DOHH2 (cell line): ENCODE results near the gene SLC16A10.
A peak's percentile ranks its signal among the peaks of the same experiment; 100 is the strongest.

Experiments
- H3F3A ChIP-seq: fragments of 200-600 bp; sonication (generic), shearing (Covaris generic); 2 replicates; pipeline ENCODE4 v1.6.0; 2016; ENCODE audit warnings: antibody characterized with exemption, mild to moderate bottlenecking; ENCODE audit not compliant: control insufficient read depth, insufficient read depth
- H3K27ac ChIP-seq: fragments of 200-600 bp; sonication (generic); 2 replicates; pipeline ENCODE4 v1.5.1; 2014; ENCODE audit warnings: low read depth, mild to moderate bottlenecking, low read length, moderate library complexity
- H3K27me3 ChIP-seq: fragments of 200-600 bp; sonication (generic); 2 replicates; pipeline ENCODE4 v1.6.1; 2014; ENCODE audit warnings: mild to moderate bottlenecking, low read length, mixed read lengths; ENCODE audit not compliant: control insufficient read depth
- H3K36me3 ChIP-seq: fragments of 200-600 bp; sonication (generic); 2 replicates; pipeline ENCODE4 v1.6.1; 2014; ENCODE audit warnings: mild to moderate bottlenecking, low read length, moderate library complexity, mixed read lengths; ENCODE audit not compliant: control insufficient read depth
- H3K4me1 ChIP-seq: fragments of 200-600 bp; sonication (generic); 2 replicates; pipeline ENCODE4 v1.6.1; 2014; ENCODE audit warnings: mild to moderate bottlenecking, low read length, mixed read lengths; ENCODE audit not compliant: control insufficient read depth
- H3K4me2 ChIP-seq: fragments of 200-600 bp; sonication (generic); 2 replicates; pipeline ENCODE4 v1.6.0; 2014; ENCODE audit warnings: mild to moderate bottlenecking, low read length, moderate library complexity
- H3K4me3 ChIP-seq: fragments of 200-600 bp; sonication (generic); 2 replicates; pipeline ENCODE4 v1.5.1; 2014; ENCODE audit warnings: mild to moderate bottlenecking, low read length, mixed read lengths
- H3K79me2 ChIP-seq: fragments of 200-600 bp; sonication (generic); 2 replicates; pipeline ENCODE4 v1.6.1; 2014; ENCODE audit warnings: mild to moderate bottlenecking, low read length, mixed read lengths; ENCODE audit not compliant: control insufficient read depth
- H3K9me2 ChIP-seq: fragments of 200-600 bp; sonication (generic); replicated peaks from 2 replicates; pipeline ENCODE4 v1.6.1; 2014; ENCODE audit warnings: mild to moderate bottlenecking, low read length, mixed read lengths; ENCODE audit not compliant: control insufficient read depth
- H3K9me3 ChIP-seq: fragments of 200-600 bp; sonication (generic); 2 replicates; pipeline ENCODE4 v1.6.1; 2014; ENCODE audit warnings: antibody characterized with exemption, low read length, mixed read lengths; ENCODE audit not compliant: control insufficient read depth, insufficient read depth
- H4K20me1 ChIP-seq: fragments of 200-600 bp; sonication (generic); 2 replicates; pipeline ENCODE4 v1.6.0; 2014; ENCODE audit warnings: low read depth, mild to moderate bottlenecking, antibody characterized with exemption, low read length, moderate library complexity; ENCODE audit not compliant: control insufficient read depth, insufficient read depth
- CTCF ChIP-seq: fragments of 200-600 bp; sonication (generic); IDR thresholded peaks from one replicate; pipeline ENCODE4 v1.5.1; 2014; ENCODE audit warnings: antibody characterized with exemption, mild to moderate bottlenecking, low read depth, low read length; ENCODE audit not compliant: poor library complexity, severe bottlenecking
- EZH2phosphoT487 ChIP-seq: fragments of 200-600 bp; sonication (generic); IDR thresholded peaks from 2 replicates; pipeline ENCODE4 v1.6.1; 2017; ENCODE audit warnings: borderline replicate concordance, mild to moderate bottlenecking, antibody characterized with exemption, low read length, moderate library complexity, mixed read lengths

Gene SLC16A10

GRCh38 chr6:111087106-111087835 lies at the start of gene SLC16A10:
TSS of gene SLC16A10 (plus strand) at chr6:111087503. CDS start at chr6:111087753, 250 bp downstream.
- H3K4me3 ChIP-seq: peak within 1 kb of the TSS; percentile 75
- H3K9me3 ChIP-seq: no peaks in the 10 kb centered on the region
- H4K20me1 ChIP-seq: no peaks in the 10 kb centered on the region
- no peaks in the 10 kb centered on the region for H3F3A ChIP-seq
- TF ChIP-seq EZH2phosphoT487 (no peak), CTCF (no peak)
- H3K4me2 ChIP-seq: peak within 1 kb of the TSS; percentile 94
- H3K36me3 ChIP-seq: no peaks in the 10 kb centered on the region
- peaks cover 40% of the 10 kb centered on the region for H3K27me3 ChIP-seq
- no peak within 1 kb of the TSS for H3K27ac ChIP-seq
- H3K79me2 ChIP-seq: no peaks in the 10 kb centered on the region
- peaks cover 19% of the 10 kb centered on the region for H3K4me1 ChIP-seq
- H3K9me2 ChIP-seq: no peaks in the 10 kb centered on the region

- Histone ChIP-seq H3K27me3 (no peaks in the 10 kb centered on the region), H3K4me3 (no peak overlapping the region), H3K4me1 (no peaks in the 10 kb centered on the region), H3K27ac (no peak overlapping the region), H3K9me2 (no peaks in the 10 kb centered on the region), H3K36me3 (no peaks in the 10 kb centered on the region), H3K9me3 (no peaks in the 10 kb centered on the region), H3F3A (no peaks in the 10 kb centered on the region), H3K79me2 (no peaks in the 10 kb centered on the region), H4K20me1 (no peaks in the 10 kb centered on the region), H3K4me2 (no peak overlapping the region)
- no peak for TF ChIP-seq EZH2phosphoT487
Measured at GRCh38 chr6:111038534-111039252, 48.6 kb upstream of the SLC16A10 start.

GRCh38 chr6:111041917-111042316 lies 45.4 kb upstream of the SLC16A10 start:
- Histone ChIP-seq H3F3A (no peaks in the 10 kb centered on the region), H3K9me3 (no peaks in the 10 kb centered on the region), H3K4me3 (no peak overlapping the region), H3K79me2 (no peaks in the 10 kb centered on the region), H3K27ac (no peak overlapping the region), H3K36me3 (no peaks in the 10 kb centered on the region), H3K4me2 (no peak overlapping the region), H3K4me1 (no peaks in the 10 kb centered on the region), H3K27me3 (peaks cover 5% of the 10 kb centered on the region; the same call in 1 of the 2 replicates), H3K9me2 (no peaks in the 10 kb centered on the region), H4K20me1 (no peaks in the 10 kb centered on the region)
- TF ChIP-seq CTCF (no peak), EZH2phosphoT487 (no peak)

- no peaks in the 10 kb centered on the region for H3F3A ChIP-seq
- no peak overlapping the region for H3K27ac ChIP-seq
- no peaks in the 10 kb centered on the region for H3K4me1 ChIP-seq
- H3K9me3 ChIP-seq: no peaks in the 10 kb centered on the region
- H3K4me3 ChIP-seq: no peak overlapping the region
- TF ChIP-seq EZH2phosphoT487: no peak
- TF ChIP-seq CTCF: no peak
- H3K36me3 ChIP-seq: no peaks in the 10 kb centered on the region
- H3K4me2 ChIP-seq: no peak overlapping the region
- no peaks in the 10 kb centered on the region for H4K20me1 ChIP-seq
- no peaks in the 10 kb centered on the region for H3K79me2 ChIP-seq
- H3K27me3 ChIP-seq: peaks cover 5% of the 10 kb centered on the region; the same call in 1 of the 2 replicates
- no peaks in the 10 kb centered on the region for H3K9me2 ChIP-seq
Measured at GRCh38 chr6:111047244-111047643, 40.1 kb upstream of the SLC16A10 start.
